GM21723 (cell line): ENCODE results near the gene BARHL2.

Experiments
- ATAC-seq: cut with Tn5 transposase; IDR thresholded peaks from one replicate; pipeline ENCODE4 v1.9.1; 2021; ENCODE audit warnings: mild to moderate bottlenecking, moderate library complexity; ENCODE audit not compliant: unreplicated experiment

BARHL2 gene

GRCh38 chr1:90716552-90717355, at the start of gene BARHL2:
Gene BARHL2, minus strand, starts transcription at chr1:90717302. Its CDS starts 107 bp downstream, at chr1:90717195.
- ATAC-seq = no peak

DNA sequence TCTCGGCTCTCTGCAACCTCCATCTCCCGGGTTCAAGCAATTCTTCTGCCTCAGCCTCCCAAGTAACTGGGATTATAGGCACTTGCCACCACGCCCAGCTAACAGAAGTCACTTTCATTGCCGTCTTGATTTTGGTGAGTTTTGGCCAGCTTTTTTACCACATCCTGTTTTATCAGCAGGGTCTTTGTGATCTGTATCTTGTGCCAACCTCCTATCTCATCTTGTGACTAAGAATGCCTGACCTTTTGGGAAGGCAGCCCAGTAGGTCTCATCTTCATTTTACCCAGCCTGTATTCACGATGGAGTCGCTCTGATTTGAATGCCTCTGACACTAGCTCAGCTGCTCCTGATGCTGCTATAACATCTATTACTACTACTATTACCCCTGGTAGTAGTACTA, 46.8 kb upstream of the BARHL2 start:
- no peak for ATAC-seq

DNA sequence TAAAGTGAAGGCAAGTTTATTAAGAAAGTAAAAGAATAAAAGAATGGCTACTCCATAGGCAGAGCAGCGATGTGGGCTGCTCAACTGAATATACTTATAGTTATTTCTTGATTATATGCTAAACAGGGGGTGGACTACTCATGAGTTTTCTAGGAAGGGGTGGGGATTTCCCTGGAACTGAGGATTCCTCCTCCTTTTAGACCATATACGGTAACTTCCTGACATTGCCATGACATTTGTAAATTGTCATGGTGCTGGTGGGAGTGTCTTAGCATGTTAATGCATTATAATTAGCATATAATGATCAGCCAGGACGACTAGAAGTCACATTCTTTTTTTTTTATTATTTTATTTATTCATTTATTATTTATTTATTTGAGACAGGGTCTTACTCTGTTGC, 46.4 kb upstream of the BARHL2 start:
- no peak for ATAC-seq

- ATAC-seq = no peak
These were observed 44.9 kb upstream of the BARHL2 start for GRCh38 chr1:90761781-90762589.

DNA sequence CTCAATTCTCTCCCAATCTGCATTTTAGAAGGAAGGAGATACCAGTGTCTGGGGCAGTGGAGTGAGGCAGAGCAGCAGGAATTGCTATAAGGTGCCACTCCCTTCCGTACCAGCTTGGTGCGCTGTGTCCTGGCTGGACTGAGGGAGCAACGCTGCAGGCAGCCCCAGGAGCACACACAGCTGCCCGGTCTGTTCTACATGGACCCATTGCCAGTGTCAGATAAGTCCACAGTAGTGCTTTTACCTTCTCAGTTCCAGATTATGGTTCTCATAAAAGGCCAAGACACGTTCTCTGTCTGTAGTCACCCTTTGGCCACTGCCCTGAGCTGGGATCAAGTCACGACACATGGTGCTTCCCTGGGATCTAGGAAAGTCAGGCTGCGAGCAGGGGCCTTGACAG, 44.1 kb upstream of the BARHL2 start:
- ATAC-seq = no peak

- ATAC-seq = no peak
These were observed 36.5 kb upstream of the BARHL2 start for GRCh38 chr1:90753556-90753955.

DNA sequence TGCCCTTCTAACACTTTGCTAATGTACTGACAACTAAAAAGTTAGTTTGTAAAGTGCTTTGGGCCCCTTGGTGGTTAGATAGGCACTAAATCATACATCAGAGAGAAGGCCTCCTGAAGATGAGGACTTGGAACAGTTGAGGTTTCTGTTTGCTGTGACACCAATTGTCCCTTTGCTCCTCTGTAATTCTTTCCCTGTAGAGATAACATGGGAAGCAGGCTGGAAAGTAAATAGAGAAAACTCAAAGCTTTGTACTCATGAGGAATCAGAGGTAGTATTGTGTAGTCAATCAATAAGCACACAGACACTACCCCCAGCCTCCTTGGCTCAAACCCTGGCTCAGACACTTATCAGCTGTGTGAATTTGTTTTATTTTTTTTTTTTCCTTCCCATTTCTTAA, 31.6 kb upstream of the BARHL2 start:
- ATAC-seq = no peak

GRCh38 chr1:90746857-90747256, 29.8 kb upstream of the BARHL2 start:
- no peak for ATAC-seq

DNA sequence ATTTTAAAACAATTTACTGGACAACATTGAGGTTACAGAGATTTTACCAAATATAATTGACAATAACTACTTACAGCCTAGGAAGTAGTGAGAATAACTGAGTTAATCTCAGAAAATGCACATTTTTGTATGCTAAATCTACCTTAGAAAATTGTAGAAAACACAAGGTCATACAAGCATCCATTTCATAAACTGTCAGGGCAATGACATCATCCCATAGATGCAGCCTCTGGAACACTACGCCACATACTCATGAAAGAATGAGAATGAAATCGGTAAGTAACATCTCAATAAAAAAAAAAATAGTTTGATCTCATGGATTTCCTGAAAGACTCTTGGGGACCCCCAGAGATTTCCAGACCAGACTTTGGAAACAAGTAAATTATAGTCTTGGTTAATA, 28.9 kb upstream of the BARHL2 start:
- no peak for ATAC-seq

- ATAC-seq = no peak
These were observed 15.0 kb upstream of the BARHL2 start for GRCh38 chr1:90732136-90732535.

DNA sequence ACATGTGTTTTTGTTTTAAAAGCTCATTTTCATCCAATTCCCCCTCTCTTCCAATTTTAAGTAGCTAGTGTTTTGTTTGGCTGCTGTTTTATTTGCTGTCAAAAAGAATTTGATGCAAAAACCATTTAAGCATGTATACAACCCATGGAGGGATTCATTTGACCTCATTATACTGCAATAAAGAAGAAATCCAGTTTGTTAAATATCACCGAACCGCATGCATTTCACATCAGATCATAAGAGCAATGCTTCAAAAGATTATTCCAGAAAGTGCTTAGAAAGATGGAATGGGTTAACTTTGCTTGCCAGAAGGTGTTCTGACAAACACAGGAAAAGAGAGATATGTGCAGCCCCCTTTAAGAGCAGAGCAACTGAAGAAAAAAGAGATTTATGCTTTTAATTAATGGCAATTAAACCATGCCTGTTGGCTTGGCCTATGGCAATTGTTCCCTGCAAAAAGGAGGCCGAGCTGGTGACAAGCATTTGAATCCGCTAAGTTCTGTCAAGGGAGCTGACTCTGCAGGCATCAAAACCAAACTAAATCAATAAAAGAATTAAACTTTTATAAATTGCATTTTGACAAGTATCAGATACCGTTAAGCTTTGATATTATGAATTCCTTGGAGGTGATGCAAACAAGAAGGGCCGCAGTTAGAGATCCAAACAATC, 14.4 kb upstream of the BARHL2 start:
- no peak for ATAC-seq

- no peak for ATAC-seq
These were observed 13.3 kb upstream of the BARHL2 start for GRCh38 chr1:90730243-90731022.

DNA sequence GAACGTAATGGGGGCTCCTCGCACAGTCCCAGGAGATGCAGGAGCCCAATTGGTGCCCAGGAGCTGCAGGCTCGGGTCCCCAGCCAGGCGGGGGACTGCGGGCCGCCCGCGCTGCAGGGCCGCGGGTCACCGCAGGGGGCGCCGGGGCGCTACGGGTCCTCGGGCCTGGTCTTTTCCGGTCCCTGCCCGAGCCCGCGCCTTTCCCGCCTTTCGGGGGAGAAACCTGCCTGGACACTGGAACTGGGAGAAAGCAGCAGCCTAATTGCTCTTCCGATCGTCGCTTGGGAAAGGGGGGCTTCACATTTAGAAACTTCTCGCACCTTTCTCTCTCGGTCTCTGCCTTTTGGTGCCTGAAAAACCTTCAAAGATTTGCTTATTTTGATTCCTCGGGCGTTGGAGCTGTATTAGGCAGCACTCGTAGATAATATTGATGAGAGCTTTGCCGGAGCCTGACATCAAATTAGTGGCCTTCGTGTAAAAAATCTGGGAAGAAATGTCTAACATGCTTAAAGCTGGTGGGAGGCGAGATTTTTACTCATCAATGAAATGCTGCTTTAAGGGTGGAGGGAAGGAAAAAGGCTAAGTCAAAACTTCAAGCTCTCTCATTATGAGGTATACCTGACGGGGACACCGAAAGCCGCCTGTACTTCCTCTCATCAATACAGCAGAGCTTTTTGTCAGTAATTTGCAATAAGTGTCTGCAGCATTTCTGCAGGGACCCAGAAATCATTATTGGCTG, 12.6 kb upstream of the BARHL2 start:
- no peak for ATAC-seq

DNA sequence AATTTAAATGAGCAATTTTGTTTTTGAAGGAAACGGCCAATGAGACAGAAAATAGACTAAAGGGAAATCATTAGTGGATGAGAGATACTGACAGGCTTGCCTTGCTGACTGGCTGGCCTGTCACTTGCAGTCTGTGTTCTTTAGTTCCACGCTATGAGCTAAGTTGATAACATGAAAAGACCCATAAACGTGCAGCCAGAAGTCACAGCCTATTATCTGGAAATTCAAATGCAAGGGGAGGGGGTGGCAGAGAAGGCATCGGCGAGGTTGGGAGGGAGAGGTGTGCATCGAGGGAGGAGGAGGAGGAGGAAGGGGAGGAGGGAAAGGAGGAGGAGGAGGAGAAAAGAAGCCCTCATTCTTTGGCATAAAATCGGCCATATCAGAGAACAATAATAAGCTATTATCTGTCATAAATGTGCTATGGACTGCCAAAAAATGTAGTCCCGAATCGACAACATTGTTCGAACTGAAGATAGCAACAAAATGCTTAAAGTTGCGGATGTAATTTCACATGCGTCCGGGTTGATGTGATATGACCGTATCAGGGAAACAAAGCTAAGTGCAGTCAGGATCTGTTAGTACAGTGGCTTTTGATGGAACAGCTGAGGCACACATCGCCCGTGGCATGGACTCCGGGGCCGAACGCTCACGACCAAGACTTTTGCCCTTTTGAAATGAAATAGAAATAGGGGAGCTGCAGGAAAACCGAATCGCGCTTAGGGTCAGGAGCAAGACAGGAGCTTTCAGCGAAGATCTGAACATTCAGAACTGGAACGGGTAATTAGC, 11.6 kb upstream of the BARHL2 start:
- ATAC-seq = no peak

DNA sequence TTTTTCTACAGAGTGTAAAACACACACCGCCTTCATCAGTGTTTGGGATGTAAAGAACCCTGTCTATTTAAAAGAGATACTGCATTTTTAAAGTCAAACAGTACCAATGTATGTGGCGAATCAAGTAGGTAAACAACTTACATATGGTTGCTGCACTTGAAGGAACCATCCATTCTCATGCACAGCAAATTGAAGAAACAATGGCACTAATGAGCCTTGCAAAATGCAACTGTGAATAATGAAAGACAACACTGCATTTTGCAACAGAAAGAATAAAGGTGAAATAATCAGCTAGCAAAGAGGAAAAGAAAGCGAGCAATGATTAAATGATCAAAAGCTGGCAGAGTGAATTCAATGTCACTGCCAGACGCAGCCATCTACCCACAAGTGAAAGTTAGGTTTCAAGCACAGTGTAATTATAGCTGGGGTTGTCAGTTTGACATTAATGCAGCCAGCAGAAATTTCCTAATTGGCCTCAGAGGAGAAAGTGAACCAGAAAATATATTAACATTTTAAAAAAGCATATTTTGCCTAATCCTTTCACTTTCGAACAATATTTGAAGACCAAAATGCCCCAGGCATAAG, 10.9 kb upstream of the BARHL2 start:
- no peak for ATAC-seq

DNA sequence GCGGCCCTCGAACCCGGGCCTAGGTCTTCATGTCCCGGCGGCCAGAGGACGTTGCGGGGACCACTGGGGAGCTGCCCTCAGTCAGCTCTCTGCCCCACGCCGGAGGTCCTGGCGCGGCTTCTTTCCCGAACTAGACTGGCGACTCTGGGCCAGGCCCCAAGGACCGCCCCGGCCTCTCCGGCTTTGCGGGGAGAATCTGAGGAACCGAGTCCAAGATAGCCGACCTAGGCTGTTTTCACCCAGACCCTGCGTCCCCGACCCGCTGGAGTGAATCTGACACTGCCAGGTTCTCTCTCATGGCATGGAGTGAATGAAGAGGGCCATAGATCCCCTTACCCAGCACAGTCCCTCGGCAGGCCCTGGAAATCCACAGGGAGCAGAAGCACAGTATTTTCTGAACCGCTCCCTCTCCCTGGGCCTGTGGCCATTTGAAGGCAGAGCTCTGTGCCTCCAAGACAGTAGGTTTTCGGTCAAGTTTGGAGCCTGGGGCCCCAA, 9.9 kb upstream of the BARHL2 start:
- ATAC-seq = no peak

DNA sequence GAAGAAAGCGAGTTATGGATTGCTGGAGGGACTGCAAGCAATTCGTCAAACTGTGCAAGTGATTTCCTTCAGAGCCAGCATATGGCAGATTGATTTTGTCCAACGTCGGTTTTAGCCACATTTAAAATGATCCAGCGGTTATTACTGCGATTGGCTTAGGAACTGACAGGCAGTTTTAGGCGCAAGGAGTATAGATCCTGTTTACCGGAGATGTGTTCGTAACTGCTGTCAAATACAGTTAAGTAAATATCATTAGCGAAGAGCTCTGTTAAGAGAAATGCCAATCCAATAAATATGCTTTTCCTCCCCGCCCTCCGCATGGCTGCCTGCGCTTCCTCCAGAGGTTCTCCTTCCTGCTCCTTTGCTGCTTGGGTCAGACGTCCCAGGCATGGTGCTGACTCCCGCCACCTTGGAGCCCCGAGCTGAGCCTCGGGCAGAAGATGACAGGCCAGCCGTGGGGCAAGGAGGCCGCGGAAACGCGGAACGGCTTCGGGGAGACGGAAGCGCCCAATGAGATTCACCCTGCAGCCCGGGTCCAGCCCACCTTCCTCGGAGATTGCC, 9.4 kb upstream of the BARHL2 start:
- no peak for ATAC-seq

GRCh38 chr1:90725657-90726424, 8.7 kb upstream of the BARHL2 start:
- no peak for ATAC-seq
